Measurements from ENCODE around the gene GABRQ. TPM values are rescaled to one million over a fixed set of nuclear protein-coding genes. Genes with fewer than 3 reads are reported as not detected.

GABRQ gene
- total and polyA plus RNA-seq, 2 experiments from 2014 or later: not detected

- H3K79me2 ChIP-seq (ENCODE audit: insufficient read depth): no peaks in the 10 kb centered on the region
- no peaks in the 10 kb centered on the region for H3K27me3 ChIP-seq (replicated peaks; ENCODE audit: insufficient read depth)
- no peaks in the 10 kb centered on the region for H3F3A ChIP-seq (ENCODE audit: insufficient read depth)
- no peak overlapping the region for H3K9ac ChIP-seq
- H2AFZ ChIP-seq: no peak overlapping the region
- H3K4me3 ChIP-seq: no peak overlapping the region
- H3K9me3 ChIP-seq (ENCODE audit: low read depth): no peaks in the 10 kb centered on the region
- no peak overlapping the region for H3K27ac ChIP-seq
- TF ChIP-seq EZH2 (IDR thresholded peaks at IDR 0.05; ENCODE audit: insufficient read depth, poor library complexity, severe bottlenecking) (no peak), EZH2phosphoT487 (IDR thresholded peaks at IDR 0.05; ENCODE audit: insufficient read depth, low read depth) (no peak)
- H3K4me2 ChIP-seq (ENCODE audit: unreplicated experiment): no peak overlapping the region
- 71 to 72% methylated on average over 6 of the region's 6 CpGs for WGBS, 2 experiments (ENCODE audit: low coverage in 1 of 2, low lambda C conversion rate in 2 of 2, missing lambda C conversion rate in 2 of 2)
- H4K20me1 ChIP-seq (ENCODE audit: insufficient read depth): no peaks in the 10 kb centered on the region
- no peaks in the 10 kb centered on the region for H3K4me1 ChIP-seq (ENCODE audit: insufficient read depth)
- H3K36me3 ChIP-seq (ENCODE audit: low read depth): no peaks in the 10 kb centered on the region
- in situ Hi-C loops (cut with MboI): no loop called here
- H3K9me2 ChIP-seq (ENCODE audit: insufficient read depth): no peaks in the 10 kb centered on the region
- DNase-seq: no peak
Measured at GRCh38 chrX:152652060-152652459, 14.4 kb downstream of the GABRQ start.

- Histone ChIP-seq H3K4me1 (ENCODE audit: insufficient read depth) (no peaks in the 10 kb centered on the region), H2AFZ (no peak overlapping the region), H3K9me3 (ENCODE audit: low read depth) (no peaks in the 10 kb centered on the region), H3F3A (ENCODE audit: insufficient read depth) (no peaks in the 10 kb centered on the region), H4K20me1 (ENCODE audit: insufficient read depth) (no peaks in the 10 kb centered on the region), H3K27ac (no peak overlapping the region), H3K4me2 (ENCODE audit: unreplicated experiment) (no peak overlapping the region), H3K36me3 (ENCODE audit: low read depth) (no peaks in the 10 kb centered on the region), H3K27me3 (replicated peaks; ENCODE audit: insufficient read depth) (no peaks in the 10 kb centered on the region), H3K4me3 (no peak overlapping the region), H3K79me2 (ENCODE audit: insufficient read depth) (no peaks in the 10 kb centered on the region), H3K9me2 (ENCODE audit: insufficient read depth) (no peaks in the 10 kb centered on the region), H3K9ac (no peak overlapping the region)
- WGBS, 2 experiments (ENCODE audit: low coverage in 1 of 2, low lambda C conversion rate in 2 of 2, missing lambda C conversion rate in 2 of 2): 62 to 80% methylated on average over 8 to 16 of the region's 16 CpGs
- no peak for TF ChIP-seq EZH2 (IDR thresholded peaks at IDR 0.05; ENCODE audit: insufficient read depth, poor library complexity, severe bottlenecking)
- no peak for TF ChIP-seq EZH2phosphoT487 (IDR thresholded peaks at IDR 0.05; ENCODE audit: insufficient read depth, low read depth)
- no peak for DNase-seq
- in situ Hi-C loops (cut with MboI): no loop called here
Measured at GRCh38 chrX:152652467-152652866, 14.8 kb downstream of the GABRQ start.

- WGBS, 2 experiments (ENCODE audit: low coverage in 1 of 2, low lambda C conversion rate in 2 of 2, missing lambda C conversion rate in 2 of 2): 46 to 51% methylated on average over 4 of the region's 4 CpGs
- Histone ChIP-seq H3K36me3 (ENCODE audit: low read depth) (no peaks in the 10 kb centered on the region), H3K4me2 (ENCODE audit: unreplicated experiment) (no peak overlapping the region), H3K9ac (no peak overlapping the region), H3K4me3 (no peak overlapping the region), H4K20me1 (ENCODE audit: insufficient read depth) (no peaks in the 10 kb centered on the region), H3F3A (ENCODE audit: insufficient read depth) (no peaks in the 10 kb centered on the region), H2AFZ (no peak overlapping the region), H3K9me3 (ENCODE audit: low read depth) (no peaks in the 10 kb centered on the region), H3K27me3 (replicated peaks; ENCODE audit: insufficient read depth) (no peaks in the 10 kb centered on the region), H3K79me2 (ENCODE audit: insufficient read depth) (no peaks in the 10 kb centered on the region), H3K27ac (no peak overlapping the region), H3K4me1 (ENCODE audit: insufficient read depth) (no peaks in the 10 kb centered on the region), H3K9me2 (ENCODE audit: insufficient read depth) (no peaks in the 10 kb centered on the region)
- TF ChIP-seq EZH2 (IDR thresholded peaks at IDR 0.05; ENCODE audit: insufficient read depth, poor library complexity, severe bottlenecking) (no peak), EZH2phosphoT487 (IDR thresholded peaks at IDR 0.05; ENCODE audit: insufficient read depth, low read depth) (no peak)
- no peak for DNase-seq
- in situ Hi-C loops (cut with MboI): no loop called here
Measured at GRCh38 chrX:152656087-152656486, 18.4 kb downstream of the GABRQ start.

GRCh38 chrX:152656890-152657289 lies 19.2 kb downstream of the GABRQ start:
- Histone ChIP-seq H2AFZ (no peak overlapping the region), H3K27ac (no peak overlapping the region), H4K20me1 (ENCODE audit: insufficient read depth) (no peaks in the 10 kb centered on the region), H3K4me2 (ENCODE audit: unreplicated experiment) (no peak overlapping the region), H3F3A (ENCODE audit: insufficient read depth) (no peaks in the 10 kb centered on the region), H3K4me3 (no peak overlapping the region), H3K79me2 (ENCODE audit: insufficient read depth) (no peaks in the 10 kb centered on the region), H3K9me2 (ENCODE audit: insufficient read depth) (no peaks in the 10 kb centered on the region), H3K9me3 (ENCODE audit: low read depth) (no peaks in the 10 kb centered on the region), H3K36me3 (ENCODE audit: low read depth) (no peaks in the 10 kb centered on the region), H3K9ac (no peak overlapping the region), H3K27me3 (replicated peaks; ENCODE audit: insufficient read depth) (no peaks in the 10 kb centered on the region), H3K4me1 (ENCODE audit: insufficient read depth) (no peaks in the 10 kb centered on the region)
- in situ Hi-C loops (cut with MboI): no loop called here
- no peak for DNase-seq
- 61 to 67% methylated on average over 6 to 7 of the region's 7 CpGs for WGBS, 2 experiments (ENCODE audit: low coverage in 1 of 2, low lambda C conversion rate in 2 of 2, missing lambda C conversion rate in 2 of 2)
- TF ChIP-seq EZH2 (IDR thresholded peaks at IDR 0.05; ENCODE audit: insufficient read depth, poor library complexity, severe bottlenecking) (no peak), EZH2phosphoT487 (IDR thresholded peaks at IDR 0.05; ENCODE audit: insufficient read depth, low read depth) (no peak)

GRCh38 chrX:152658302-152658701 lies 20.6 kb downstream of the GABRQ start:
- in situ Hi-C loops (cut with MboI): no loop called here

More at GRCh38 chrX:152658302-152658701, 20.6 kb downstream of the GABRQ start:
- no peaks in the 10 kb centered on the region for H3F3A ChIP-seq (ENCODE audit: insufficient read depth)
- no peaks in the 10 kb centered on the region for H3K9me3 ChIP-seq (ENCODE audit: low read depth)
- no peak overlapping the region for H3K9ac ChIP-seq
- DNase-seq: no peak
- no peak overlapping the region for H3K4me2 ChIP-seq (ENCODE audit: unreplicated experiment)
- no peaks in the 10 kb centered on the region for H3K27me3 ChIP-seq (replicated peaks; ENCODE audit: insufficient read depth)
- TF ChIP-seq EZH2 (IDR thresholded peaks at IDR 0.05; ENCODE audit: insufficient read depth, poor library complexity, severe bottlenecking) (no peak), EZH2phosphoT487 (IDR thresholded peaks at IDR 0.05; ENCODE audit: insufficient read depth, low read depth) (no peak)
- H3K36me3 ChIP-seq (ENCODE audit: low read depth): no peaks in the 10 kb centered on the region
- no peaks in the 10 kb centered on the region for H3K9me2 ChIP-seq (ENCODE audit: insufficient read depth)
- H2AFZ ChIP-seq: no peak overlapping the region
- WGBS, 2 experiments (ENCODE audit: low coverage in 1 of 2, low lambda C conversion rate in 2 of 2, missing lambda C conversion rate in 2 of 2): 0% methylated on average over 2 of the region's 2 CpGs
- H4K20me1 ChIP-seq (ENCODE audit: insufficient read depth): no peaks in the 10 kb centered on the region
- no peak overlapping the region for H3K4me3 ChIP-seq
- no peak overlapping the region for H3K27ac ChIP-seq
- no peaks in the 10 kb centered on the region for H3K79me2 ChIP-seq (ENCODE audit: insufficient read depth)
- no peaks in the 10 kb centered on the region for H3K4me1 ChIP-seq (ENCODE audit: insufficient read depth)
